Omental fat pad (tissue), 4 donors: ENCODE results near the gene PIGV. TPM values are rescaled to one million over a fixed set of nuclear protein-coding genes. Genes with fewer than 3 reads are reported as not detected.

Source experiments
- ATAC-seq: fragments of 150-250 bp; one replicate; pipeline ENCODE4 v1.9.1; 2016; ENCODE audit warnings: mild to moderate bottlenecking, moderate library complexity; ENCODE audit not compliant: low FRiP score
- DNase-seq: peaks from one replicate; pipeline ENCODE4 v3.0.0-alpha.2; 2019; ENCODE audit warnings: low spot score
- total RNA-seq, 4 donors: library from RNA; depleted of rRNA; stranded (reverse); fragments of >200 nt; gene quantifications; one replicate each; pipeline ENCODE4 v1.1.0, GENCODE V29; 2016
- TF ChIP-seq, protein P1 (sequence below), 3 donors: fragments of 450-650 bp; IDR thresholded peaks; one replicate each; pipeline ENCODE4 v1.5.1; 2016 to 2017; ENCODE audit warnings: antibody characterized with exemption in 3 of 3, mild to moderate bottlenecking in 3 of 3, moderate library complexity in 2 of 3

Gene PIGV
- total RNA-seq, 4 donors from 2014 or later: 7.9 to 17.1 (median 16.5) TPM

GRCh38 chr1:26782521-26783212 is 5.1 kb upstream of the PIGV start:
- no peak for ATAC-seq

GRCh38 chr1:26783646-26784022 is 4.1 kb upstream of the PIGV start:
- no peak for DNase-seq
- TF ChIP-seq, protein P1, sequence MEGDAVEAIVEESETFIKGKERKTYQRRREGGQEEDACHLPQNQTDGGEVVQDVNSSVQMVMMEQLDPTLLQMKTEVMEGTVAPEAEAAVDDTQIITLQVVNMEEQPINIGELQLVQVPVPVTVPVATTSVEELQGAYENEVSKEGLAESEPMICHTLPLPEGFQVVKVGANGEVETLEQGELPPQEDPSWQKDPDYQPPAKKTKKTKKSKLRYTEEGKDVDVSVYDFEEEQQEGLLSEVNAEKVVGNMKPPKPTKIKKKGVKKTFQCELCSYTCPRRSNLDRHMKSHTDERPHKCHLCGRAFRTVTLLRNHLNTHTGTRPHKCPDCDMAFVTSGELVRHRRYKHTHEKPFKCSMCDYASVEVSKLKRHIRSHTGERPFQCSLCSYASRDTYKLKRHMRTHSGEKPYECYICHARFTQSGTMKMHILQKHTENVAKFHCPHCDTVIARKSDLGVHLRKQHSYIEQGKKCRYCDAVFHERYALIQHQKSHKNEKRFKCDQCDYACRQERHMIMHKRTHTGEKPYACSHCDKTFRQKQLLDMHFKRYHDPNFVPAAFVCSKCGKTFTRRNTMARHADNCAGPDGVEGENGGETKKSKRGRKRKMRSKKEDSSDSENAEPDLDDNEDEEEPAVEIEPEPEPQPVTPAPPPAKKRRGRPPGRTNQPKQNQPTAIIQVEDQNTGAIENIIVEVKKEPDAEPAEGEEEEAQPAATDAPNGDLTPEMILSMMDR (IDR thresholded peaks at IDR 0.05): no peak
- no peak for ATAC-seq

More at GRCh38 chr1:26782521-26783212, 5.1 kb upstream of the PIGV start:
- TF ChIP-seq, protein P1 (IDR thresholded peaks at IDR 0.05): no peak
- DNase-seq: no peak

DNA sequence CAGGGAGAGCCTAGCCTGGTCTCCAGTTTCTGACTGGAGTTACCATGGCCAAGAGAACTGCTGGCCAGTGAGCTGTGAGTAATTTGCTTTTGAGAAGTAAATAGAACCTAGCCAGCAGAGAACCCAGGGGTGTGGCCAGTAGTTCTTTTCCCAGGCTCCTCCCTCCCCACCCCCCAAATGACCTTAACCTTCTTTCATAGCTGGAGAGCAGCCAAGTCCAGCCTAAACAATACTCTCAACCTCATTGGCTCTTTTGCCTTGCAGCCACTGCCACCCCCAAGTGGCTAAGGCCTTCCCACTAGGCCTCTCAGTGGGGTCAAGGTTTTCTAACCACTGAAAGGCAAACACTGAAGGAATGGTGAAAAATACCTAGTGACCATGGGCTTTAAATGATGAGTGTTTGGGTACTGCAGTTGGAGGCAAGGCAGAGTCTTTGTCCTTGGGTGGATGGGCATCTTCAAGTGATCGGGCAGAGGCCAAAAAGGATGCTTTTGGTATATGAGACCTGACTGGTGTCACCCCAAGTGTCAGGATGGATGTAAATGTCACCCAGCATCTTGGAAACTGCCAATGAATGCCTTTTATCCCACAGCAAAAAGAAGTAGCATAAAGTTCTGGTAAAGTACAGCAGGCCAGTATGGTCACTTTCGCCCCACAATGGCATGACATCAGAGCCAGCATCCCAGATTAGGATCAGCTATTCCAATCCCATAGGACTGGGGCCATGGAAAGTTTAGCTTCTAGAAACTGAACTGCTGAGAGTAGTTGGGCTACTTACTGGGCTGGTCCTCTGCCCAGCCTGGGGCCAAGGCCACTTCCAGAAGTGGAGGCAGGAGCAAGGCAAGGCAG is 3.5 kb upstream of the PIGV start:
- TF ChIP-seq, protein P1 (IDR thresholded peaks at IDR 0.05): no peak
- ATAC-seq: no peak
- no peak for DNase-seq

DNA sequence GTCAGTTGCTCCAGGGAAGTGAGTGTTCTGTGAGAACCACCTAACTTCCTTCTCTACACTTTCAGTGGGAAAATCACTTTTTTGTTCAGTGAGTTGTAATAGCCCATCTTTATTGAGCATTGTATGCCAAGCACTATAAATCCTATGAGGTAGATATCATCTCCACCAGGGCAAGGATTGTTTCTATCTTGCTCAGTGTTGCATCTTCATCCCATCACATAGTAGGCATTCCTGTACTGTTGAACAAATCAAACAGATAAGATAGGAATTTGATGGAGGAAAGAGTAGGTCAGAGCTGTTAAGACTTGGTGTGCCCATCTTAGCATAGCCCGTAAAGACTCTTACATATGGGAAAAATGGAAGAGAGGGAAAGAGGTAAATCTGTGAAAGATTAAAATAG is 2.9 kb upstream of the PIGV start:
- ATAC-seq (no peak), DNase-seq (no peak)
- TF ChIP-seq, protein P1 (IDR thresholded peaks at IDR 0.05): no peak

- TF ChIP-seq, protein P1 (IDR thresholded peaks at IDR 0.05): no peak
- no peak for ATAC-seq
- no peak for DNase-seq
These were observed 1.9 kb upstream of the PIGV start for GRCh38 chr1:26785611-26786436.

DNA sequence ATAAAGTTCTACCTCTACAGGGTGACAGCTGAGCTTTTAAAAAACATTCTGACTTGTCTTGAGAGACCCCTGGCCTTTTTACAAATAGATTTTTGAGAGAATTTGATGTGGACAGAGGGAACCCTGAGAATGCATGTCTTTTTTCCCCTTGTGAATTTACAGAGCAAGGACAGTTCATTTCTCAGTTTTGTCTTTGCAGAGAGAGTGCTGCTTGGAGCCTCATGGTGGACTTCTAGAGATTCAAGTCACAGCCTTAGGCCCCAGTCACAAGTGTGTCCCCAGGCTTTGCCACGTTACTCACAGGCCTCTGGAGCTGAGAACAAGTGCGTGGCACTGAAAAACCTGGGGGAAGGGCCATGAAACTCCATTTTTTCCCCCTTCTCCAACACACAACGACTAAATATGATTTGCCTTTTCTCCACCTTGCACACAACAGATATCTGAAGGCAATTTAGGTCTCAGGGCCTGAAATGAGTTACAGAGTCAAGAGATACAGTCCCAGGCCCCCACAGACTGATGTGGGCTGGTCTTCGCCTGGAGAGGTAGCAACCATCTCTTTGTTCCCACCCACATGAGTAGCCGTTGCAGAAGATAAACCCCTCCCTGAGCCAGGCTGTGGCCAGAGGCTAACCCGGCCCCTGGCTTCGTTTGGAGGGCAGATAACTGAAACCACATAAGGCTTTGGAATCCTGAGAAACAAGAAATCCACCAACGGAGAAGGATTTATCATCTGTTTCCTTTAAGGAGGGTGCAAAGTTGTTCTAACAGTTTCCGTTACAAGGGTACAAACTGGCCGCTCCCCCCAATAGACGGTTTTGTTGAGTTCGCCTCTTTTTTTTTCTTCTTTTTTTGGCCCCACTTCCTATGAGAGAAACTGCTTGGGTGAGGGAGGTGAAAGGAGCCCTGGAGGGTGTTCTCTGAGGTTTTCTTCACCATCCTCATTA is 1.0 kb upstream of the PIGV start:
- TF ChIP-seq, protein P1 (IDR thresholded peaks at IDR 0.05): no peak
- ATAC-seq (peak; percentile 38), DNase-seq (no peak)
